Measurements from ENCODE around the gene TRAPPC2L. TPM values are rescaled to one million over a fixed set of nuclear protein-coding genes. Genes with fewer than 3 reads are reported as not detected.

The TRAPPC2L gene
- total and polyA plus RNA-seq, 2 of the 13 experiments (the other 11 are each of a cell fraction or from before 2014, with no cell fraction given), result 96.3 to 107 TPM

- WGBS (ENCODE audit: low lambda C conversion rate), result 13% methylated on average over 4 of the region's 8 CpGs
- FAIRE-seq (no peak), DNase-seq (ENCODE audit: low spot score) (no peak), ATAC-seq (peak; percentile 15)
- TF ChIP-seq HNRNPLL (IDR thresholded peaks at IDR 0.05; ENCODE audit: low read depth, low read length, poor library complexity, severe bottlenecking) (peak; percentile 6), EZH2 (conservative IDR thresholded peaks at IDR 0.05; ENCODE audit: low read depth, low read length) (peak; percentile 90; the same call in 1 of the 2 replicates), HES4 (CRISPR knock-in tag; IDR thresholded peaks at IDR 0.05; ENCODE audit: borderline replicate concordance) (no peak), ZNF124 (CRISPR knock-in tag; IDR thresholded peaks at IDR 0.05) (no peak), ZNF263 (CRISPR knock-in tag; IDR thresholded peaks at IDR 0.05) (peak; percentile 64), ZNF292 (CRISPR knock-in tag; IDR thresholded peaks at IDR 0.05; ENCODE audit: borderline replicate concordance, low read depth) (no peak)
- no peak overlapping the region for H3K27ac ChIP-seq (ENCODE audit: extremely low read length, insufficient read depth, low read length)
- CTCF ChIA-PET (ENCODE audit: low intra/inter-chr PET ratio, low total read pairs), result no interaction called here
- H3K4me3 ChIP-seq (replicated peaks in 1 of 3; ENCODE audit: insufficient read depth in 1 of 3, low read depth in 2 of 3, low read length in 3 of 3), result no peak overlapping the region
- H4K20me1 ChIP-seq (ENCODE audit: insufficient read depth, low read length), result peaks cover 4% of the 10 kb centered on the region; the same call in 1 of the 2 replicates
- H3K27me3 ChIP-seq (ENCODE audit: control insufficient read depth in 1 of 2, insufficient read depth in 2 of 2, low read length in 2 of 2), result peaks cover 59 to 95% of the 10 kb centered on the region in 2 experiments
- intact Hi-C loops (cut with micrococcal nuclease; ENCODE audit: unreplicated experiment), result no loop called here
- H3K36me3 ChIP-seq (replicated peaks in 1 of 2; ENCODE audit: control insufficient read depth in 1 of 2, insufficient read depth in 2 of 2, low read length in 2 of 2), result no peaks in the 10 kb centered on the region
- no TSS peak for BruUV-seq (replicated peaks)
- no peak overlapping the region for H3K9ac ChIP-seq (ENCODE audit: insufficient read depth, low read depth, low read length)
- H3K79me2 ChIP-seq (ENCODE audit: insufficient read depth, low read length), result no peaks in the 10 kb centered on the region
- in situ Hi-C loops (cut with HindIII; ENCODE audit: extremely low pct_ligation_motif_present, low pct_unique_long_range_greater_than_20kb), result no loop called here
- POLR2A ChIA-PET, result no interaction called here
- H3K4me1 ChIP-seq (ENCODE audit: insufficient read depth, low read length), result no peaks in the 10 kb centered on the region
- H2AFZ ChIP-seq (ENCODE audit: low read length), result no peak overlapping the region
- H3K4me2 ChIP-seq (ENCODE audit: low read depth, low read length), result no peak overlapping the region; the same call in 1 of the 2 replicates
- no peaks in the 10 kb centered on the region for H3K9me3 ChIP-seq (ENCODE audit: low read length)
Measured at GRCh38 chr16:88871349-88871702, 14.4 kb downstream of the TRAPPC2L start.

- BruUV-seq (replicated peaks), result no TSS peak
- 42% methylated on average over 10 of the region's 21 CpGs for WGBS (ENCODE audit: low lambda C conversion rate)
- H3K9ac ChIP-seq (ENCODE audit: insufficient read depth, low read depth, low read length), result no peak overlapping the region
- no peaks in the 10 kb centered on the region for H3K9me3 ChIP-seq (ENCODE audit: low read length)
- DNase-seq (ENCODE audit: low spot score) (no peak), FAIRE-seq (no peak), ATAC-seq (peak; percentile 12)
- H2AFZ ChIP-seq (ENCODE audit: low read length), result no peak overlapping the region
- peaks cover 8% of the 10 kb centered on the region; the same call in 1 of the 2 replicates for H4K20me1 ChIP-seq (ENCODE audit: insufficient read depth, low read length)
- intact Hi-C loops (cut with micrococcal nuclease; ENCODE audit: unreplicated experiment) (no loop called here), in situ Hi-C loops (cut with HindIII; ENCODE audit: extremely low pct_ligation_motif_present, low pct_unique_long_range_greater_than_20kb) (no loop called here)
- H3K27ac ChIP-seq (ENCODE audit: extremely low read length, insufficient read depth, low read length), result no peak overlapping the region
- H3K4me2 ChIP-seq (ENCODE audit: low read depth, low read length), result no peak overlapping the region
- H3K4me1 ChIP-seq (ENCODE audit: insufficient read depth, low read length), result no peaks in the 10 kb centered on the region
- ChIA-PET POLR2A (no interaction called here), CTCF (ENCODE audit: low intra/inter-chr PET ratio, low total read pairs) (no interaction called here)
- H3K27me3 ChIP-seq (ENCODE audit: control insufficient read depth in 1 of 2, insufficient read depth in 2 of 2, low read length in 2 of 2), result peaks cover 57 to 95% of the 10 kb centered on the region in 2 experiments
- TF ChIP-seq EZH2 (conservative IDR thresholded peaks at IDR 0.05; ENCODE audit: low read depth, low read length) (peak; percentile 83; the same call in 1 of the 2 replicates), ZNF768 (CRISPR knock-in tag; IDR thresholded peaks at IDR 0.05) (no peak)
- H3K79me2 ChIP-seq (ENCODE audit: insufficient read depth, low read length), result no peaks in the 10 kb centered on the region
- H3K36me3 ChIP-seq (replicated peaks in 1 of 2; ENCODE audit: control insufficient read depth in 1 of 2, insufficient read depth in 2 of 2, low read length in 2 of 2), result no peaks in the 10 kb centered on the region
- no peak overlapping the region for H3K4me3 ChIP-seq (replicated peaks in 1 of 3; ENCODE audit: insufficient read depth in 1 of 3, low read depth in 2 of 3, low read length in 3 of 3)
Measured at GRCh38 chr16:88871730-88872416, 14.9 kb downstream of the TRAPPC2L start.

Measured in HepG2 (cell line).